Muscle layer of duodenum (tissue), 2 donors: ENCODE measurements around the gene ERC2.
"Not testable (repeated sequence)": the region's sequence is repeated elsewhere in the genome, so short reads cannot be mapped to it uniquely, and the experiment has no call there.

ENCODE experiments used
- H3K27ac ChIP-seq: one replicate; pipeline ENCODE4 v1.7.0; 2013; ENCODE audit warnings: mild to moderate bottlenecking, low read length
- H3K27me3 ChIP-seq: one replicate; pipeline ENCODE4 v1.7.0; 2013; ENCODE audit warnings: low read depth, mild to moderate bottlenecking, control low read depth, low read length
- H3K36me3 ChIP-seq, 2 donors: one replicate each; pipeline ENCODE4 v1.7.0; 2013; ENCODE audit warnings: low read length in 2 of 2, control low read depth in 1 of 2, mild to moderate bottlenecking in 1 of 2; ENCODE audit not compliant: insufficient read depth in 2 of 2, control insufficient read depth in 1 of 2
- H3K4me1 ChIP-seq, 2 donors: one replicate each; pipeline ENCODE4 v1.7.0; 2013; ENCODE audit warnings: low read length in 2 of 2, mild to moderate bottlenecking in 2 of 2, control low read depth in 1 of 2, moderate library complexity in 1 of 2; ENCODE audit not compliant: insufficient read depth in 2 of 2, control insufficient read depth in 1 of 2
- H3K4me3 ChIP-seq, 2 donors: one replicate each; pipeline ENCODE4 v1.7.0; 2013; ENCODE audit warnings: low read length in 2 of 2, low read depth in 1 of 2, mild to moderate bottlenecking in 1 of 2
- H3K9me3 ChIP-seq, 2 donors: one replicate each; pipeline ENCODE4 v1.7.0; 2013; ENCODE audit warnings: low read length in 2 of 2, control low read depth in 1 of 2, mild to moderate bottlenecking in 1 of 2; ENCODE audit not compliant: control insufficient read depth in 1 of 2
- donor health status: healthy.

Gene ERC2

DNA sequence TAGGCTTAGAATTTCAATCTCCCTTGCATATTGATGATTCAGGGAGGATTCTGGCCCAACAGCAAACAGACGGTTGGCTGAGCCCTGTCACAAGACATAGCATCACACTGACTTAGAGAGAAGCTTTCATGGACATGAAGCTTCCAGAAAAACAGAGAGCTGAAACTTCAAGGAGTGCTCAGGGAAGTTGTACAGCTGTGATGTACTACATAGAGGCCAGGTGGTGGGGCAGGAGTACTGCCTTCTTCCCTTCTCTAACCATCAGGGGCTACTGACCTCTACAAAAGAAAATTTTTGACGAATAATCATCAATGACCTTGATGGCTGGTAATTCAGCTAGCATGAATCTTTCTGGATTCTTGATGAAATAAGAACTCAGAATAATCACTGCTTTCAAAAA lies 378.5 kb downstream of the ERC2 start:
- Histone ChIP-seq H3K27me3 (no peaks in the 10 kb centered on the region), H3K4me1 (no peaks in the 10 kb centered on the region), H3K9me3 (no peaks in the 10 kb centered on the region), H3K27ac (no peak overlapping the region), H3K4me3 (no peak overlapping the region), H3K36me3 (no peaks in the 10 kb centered on the region)

DNA sequence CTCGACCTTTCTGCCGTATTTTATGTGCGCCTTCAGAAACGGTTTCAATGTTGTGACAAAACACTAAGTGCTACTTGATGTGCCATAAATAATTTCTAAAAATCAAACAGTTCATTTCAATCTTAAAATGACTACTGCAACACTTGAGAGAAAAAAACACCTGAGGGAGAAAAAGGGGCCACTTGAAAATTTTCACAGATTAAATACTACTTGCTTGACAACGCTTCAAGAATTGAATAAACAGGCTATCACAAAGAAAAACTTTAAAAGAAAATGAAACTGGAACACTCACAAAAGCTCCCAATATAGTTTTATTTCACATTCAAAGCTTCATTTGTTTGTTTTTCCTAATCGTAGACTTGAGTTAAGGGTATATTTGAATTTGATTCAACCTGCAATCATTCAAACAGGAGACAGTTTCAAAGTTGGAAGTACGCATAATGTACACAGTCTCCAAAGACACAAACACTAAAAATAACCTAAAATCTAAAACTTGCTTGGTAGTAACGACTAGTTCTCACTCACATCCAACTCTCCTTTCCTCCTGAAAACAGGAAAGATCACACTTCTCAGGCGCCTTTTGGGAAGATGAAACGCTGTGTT lies 380.7 kb downstream of the ERC2 start:
- H3K4me3 ChIP-seq, result no peak overlapping the region
- no peaks in the 10 kb centered on the region for H3K27me3 ChIP-seq
- H3K4me1 ChIP-seq, result no peaks in the 10 kb centered on the region
- no peaks in the 10 kb centered on the region for H3K9me3 ChIP-seq
- H3K27ac ChIP-seq, result no peak overlapping the region
- H3K36me3 ChIP-seq, result no peaks in the 10 kb centered on the region

DNA sequence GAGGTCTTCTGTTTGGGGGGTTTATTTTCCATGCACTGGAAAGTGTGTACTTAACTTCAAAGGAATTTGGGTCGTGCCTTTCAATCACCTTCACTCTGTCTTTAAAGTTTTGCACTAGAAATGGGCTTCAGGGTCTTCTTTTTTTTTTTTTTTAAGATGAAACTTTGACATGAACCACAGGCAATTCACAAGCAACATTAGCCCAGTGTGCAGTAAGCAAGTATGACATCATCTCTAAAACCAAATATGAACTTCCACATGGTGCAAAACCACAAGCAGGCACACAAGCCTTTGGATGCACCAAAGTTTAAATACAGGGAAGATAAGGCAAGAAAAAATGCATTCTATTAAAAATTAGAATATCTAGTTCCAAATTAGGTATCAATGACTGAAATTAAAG lies 381.9 kb downstream of the ERC2 start:
- no peak overlapping the region for H3K27ac ChIP-seq

DNA sequence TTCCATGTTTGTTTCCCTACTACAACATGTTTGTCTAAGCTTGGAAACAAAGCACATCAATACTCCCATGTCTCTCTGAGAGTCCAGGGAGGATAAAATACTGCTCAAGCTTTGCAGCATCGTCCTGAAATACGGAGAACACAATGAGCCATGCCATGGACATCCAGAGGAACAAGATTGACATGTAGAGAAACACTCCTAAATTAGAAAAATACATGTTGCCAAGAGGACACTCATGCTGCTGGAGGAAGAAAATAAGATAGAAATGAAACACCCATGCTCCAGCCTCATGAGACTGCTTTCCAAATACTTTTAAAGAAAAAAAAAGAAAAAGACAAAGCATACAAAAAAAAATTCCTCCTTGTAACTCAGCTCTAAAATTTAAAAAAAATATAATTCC lies 387.0 kb downstream of the ERC2 start:
- Histone ChIP-seq H3K36me3 (no peaks in the 10 kb centered on the region), H3K27me3 (no peaks in the 10 kb centered on the region), H3K4me1 (no peaks in the 10 kb centered on the region), H3K4me3 (no peak overlapping the region), H3K9me3 (no peaks in the 10 kb centered on the region), H3K27ac (no peak overlapping the region)

More for the DNA sequence above, 381.9 kb downstream of the ERC2 start:
- no peak overlapping the region for H3K4me3 ChIP-seq
- H3K27me3 ChIP-seq, result no peaks in the 10 kb centered on the region
- no peaks in the 10 kb centered on the region for H3K36me3 ChIP-seq
- no peaks in the 10 kb centered on the region for H3K9me3 ChIP-seq
- H3K4me1 ChIP-seq, result no peaks in the 10 kb centered on the region

DNA sequence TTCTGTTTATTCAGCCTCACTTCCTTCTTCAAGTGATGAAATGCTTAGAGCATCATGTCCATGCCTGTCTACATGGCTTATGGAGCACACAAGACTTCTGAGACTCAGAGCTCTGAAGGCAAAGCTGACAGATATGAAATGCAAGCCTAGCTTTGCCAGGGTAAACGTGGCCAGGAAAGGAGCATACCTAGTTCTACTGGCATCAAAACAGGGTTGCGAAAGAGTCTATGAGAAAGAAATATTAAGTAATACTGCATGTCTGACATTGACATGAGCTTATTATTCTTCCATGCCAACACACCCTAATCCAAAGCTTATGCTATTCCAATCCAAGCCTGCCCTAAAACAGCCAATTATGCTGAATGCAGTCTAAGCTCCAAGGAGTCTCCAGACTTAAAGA lies 391.5 kb downstream of the ERC2 start:
- Histone ChIP-seq H3K27ac (no peak overlapping the region), H3K4me3 (no peak overlapping the region), H3K36me3 (no peaks in the 10 kb centered on the region), H3K9me3 (no peaks in the 10 kb centered on the region), H3K27me3 (no peaks in the 10 kb centered on the region), H3K4me1 (no peaks in the 10 kb centered on the region)

DNA sequence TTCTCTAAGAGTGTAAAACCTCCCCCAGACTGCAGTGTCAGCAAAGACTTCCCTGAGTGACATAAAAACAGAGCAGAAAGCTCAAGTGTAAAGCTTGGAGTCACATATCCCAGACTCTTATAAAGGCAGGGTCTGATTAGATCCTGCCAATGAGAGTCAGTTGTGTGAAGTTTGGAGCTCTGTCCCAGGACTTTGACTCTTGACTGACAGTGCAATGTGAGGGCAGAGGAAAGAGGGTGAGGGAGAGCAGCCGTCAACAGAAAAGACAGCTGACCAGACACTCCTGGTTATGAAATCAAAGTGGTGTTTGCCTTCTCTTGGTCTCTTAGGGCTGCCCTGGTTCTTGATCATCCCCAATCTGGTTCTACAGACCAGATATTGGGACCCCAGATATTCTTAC lies 393.2 kb downstream of the ERC2 start:
- Histone ChIP-seq H3K9me3 (no peaks in the 10 kb centered on the region), H3K4me1 (no peaks in the 10 kb centered on the region), H3K36me3 (no peaks in the 10 kb centered on the region), H3K4me3 (no peak overlapping the region), H3K27me3 (no peaks in the 10 kb centered on the region), H3K27ac (no peak overlapping the region)

DNA sequence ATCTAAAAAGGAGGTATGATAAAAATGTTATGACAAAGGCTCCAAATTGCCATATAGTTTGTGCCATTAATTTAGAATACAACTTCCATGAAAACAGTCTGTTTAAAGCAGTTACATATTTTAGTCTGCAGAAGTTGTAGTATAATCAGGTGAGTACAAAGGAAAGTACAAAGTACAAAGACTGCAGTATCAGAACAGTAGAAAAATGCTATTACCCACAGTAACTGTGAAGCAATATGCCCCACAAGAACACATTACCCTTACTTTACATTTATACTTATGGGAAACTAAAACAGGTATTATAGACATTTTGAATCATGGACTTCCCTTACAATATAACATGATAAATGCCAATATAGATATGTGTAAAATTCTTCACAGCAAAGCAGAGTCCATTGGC lies 398.5 kb downstream of the ERC2 start:
- Histone ChIP-seq H3K4me3 (no peak overlapping the region), H3K4me1 (no peaks in the 10 kb centered on the region), H3K36me3 (no peaks in the 10 kb centered on the region), H3K9me3 (no peaks in the 10 kb centered on the region), H3K27ac (no peak overlapping the region), H3K27me3 (no peaks in the 10 kb centered on the region)

DNA sequence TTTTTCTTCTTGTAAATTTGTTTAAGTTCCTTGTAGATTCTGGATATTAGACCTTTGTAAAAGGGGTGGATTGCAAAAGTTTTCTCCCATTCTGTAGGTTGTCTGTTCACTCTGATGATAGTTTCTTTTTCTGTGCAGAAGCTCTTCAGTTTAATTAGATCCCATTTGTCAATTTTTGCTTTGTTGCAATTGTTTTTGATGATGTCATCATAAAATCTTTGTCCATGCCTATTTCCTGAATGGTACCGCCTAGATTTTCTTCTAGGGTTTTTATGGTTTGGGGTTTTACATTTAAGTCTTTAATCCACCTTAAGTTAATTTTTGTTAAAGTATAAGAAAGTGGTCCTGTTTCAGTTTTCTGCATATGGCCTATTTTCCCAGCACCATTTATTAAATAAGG lies 401.9 kb downstream of the ERC2 start:
- H3K27ac ChIP-seq, H3K36me3 ChIP-seq, H3K4me1 ChIP-seq, H3K9me3 ChIP-seq, H3K4me3 ChIP-seq, H3K27me3 ChIP-seq: not testable (repeated sequence)

DNA sequence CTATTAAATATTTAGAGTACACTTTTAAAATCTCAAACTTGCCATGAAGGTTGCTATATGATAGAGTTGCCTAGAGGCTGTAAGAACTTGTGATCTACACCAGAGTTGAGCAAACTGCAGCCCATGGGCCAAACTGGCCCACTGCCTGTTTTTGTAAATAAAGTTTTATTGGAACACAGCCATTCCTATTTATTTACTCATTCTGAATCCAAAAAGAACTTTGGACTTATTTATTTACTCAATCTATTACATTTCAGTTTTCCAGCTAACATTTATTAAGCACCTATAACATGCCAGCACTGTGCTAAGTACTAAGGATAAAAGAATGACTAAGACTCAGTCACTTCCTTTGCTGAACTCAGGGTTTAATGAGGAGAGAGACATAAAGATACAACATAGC lies 403.6 kb downstream of the ERC2 start:
- Histone ChIP-seq H3K9me3 (no peaks in the 10 kb centered on the region), H3K27me3 (no peaks in the 10 kb centered on the region), H3K36me3 (no peaks in the 10 kb centered on the region), H3K4me1 (no peaks in the 10 kb centered on the region), H3K4me3 (no peak overlapping the region), H3K27ac (no peak overlapping the region)

DNA sequence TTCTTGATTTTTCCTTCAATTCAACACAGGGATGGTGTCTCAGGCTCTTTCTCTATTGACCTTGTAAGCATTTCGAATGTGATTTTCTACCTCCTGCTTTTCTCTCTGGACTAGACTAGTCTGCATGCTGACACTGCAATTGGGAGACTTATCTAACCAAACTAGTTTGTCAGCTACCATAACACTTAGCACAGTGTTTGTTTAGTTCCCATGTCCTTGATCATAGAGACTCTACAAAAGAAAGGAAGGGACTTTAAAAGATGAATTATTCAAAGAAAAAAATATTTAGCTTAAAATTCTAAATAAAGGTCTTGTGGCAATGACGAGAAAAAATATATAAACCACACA lies 407.0 kb downstream of the ERC2 start:
- Histone ChIP-seq H3K27ac (no peak overlapping the region), H3K4me3 (no peak overlapping the region), H3K9me3 (no peaks in the 10 kb centered on the region), H3K27me3 (no peaks in the 10 kb centered on the region), H3K36me3 (no peaks in the 10 kb centered on the region), H3K4me1 (no peaks in the 10 kb centered on the region)

DNA sequence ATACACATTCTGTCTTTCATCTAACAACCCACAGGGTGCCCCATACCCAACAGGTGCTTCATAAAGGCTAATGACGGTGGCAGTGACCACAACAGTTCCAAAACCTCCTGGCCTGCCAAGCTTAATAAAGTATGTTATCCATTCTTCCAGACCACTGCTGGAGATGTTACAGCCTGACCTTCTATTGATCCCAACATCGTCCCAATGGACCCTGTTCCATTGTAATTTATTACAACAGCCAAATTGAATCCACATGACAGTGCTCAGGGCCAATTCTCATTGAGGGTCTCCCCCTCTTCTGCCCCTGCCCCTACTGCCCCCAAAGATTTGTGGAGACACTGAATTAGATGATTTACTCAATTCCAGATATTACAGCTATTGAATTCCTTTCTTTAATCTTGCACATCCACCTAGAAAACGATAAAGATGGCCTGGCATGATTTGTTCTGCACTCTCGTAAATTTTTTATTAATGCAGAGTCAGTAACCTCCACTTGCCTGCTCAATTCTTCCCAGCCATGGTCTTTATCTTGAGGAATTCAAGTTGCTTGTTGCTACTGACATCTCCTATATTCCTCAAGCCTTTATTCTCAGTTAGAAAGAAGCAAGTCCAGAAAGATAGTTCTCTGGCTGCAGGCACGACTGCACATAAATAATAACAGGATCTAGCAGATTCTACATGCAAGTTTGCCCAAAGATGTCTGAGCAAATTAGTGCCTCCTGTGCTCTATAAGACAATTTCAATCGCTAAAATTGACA lies 407.6 kb downstream of the ERC2 start:
- Histone ChIP-seq H3K4me1 (no peaks in the 10 kb centered on the region), H3K27ac (no peak overlapping the region), H3K27me3 (no peaks in the 10 kb centered on the region), H3K9me3 (no peaks in the 10 kb centered on the region), H3K4me3 (no peak overlapping the region), H3K36me3 (no peaks in the 10 kb centered on the region)

DNA sequence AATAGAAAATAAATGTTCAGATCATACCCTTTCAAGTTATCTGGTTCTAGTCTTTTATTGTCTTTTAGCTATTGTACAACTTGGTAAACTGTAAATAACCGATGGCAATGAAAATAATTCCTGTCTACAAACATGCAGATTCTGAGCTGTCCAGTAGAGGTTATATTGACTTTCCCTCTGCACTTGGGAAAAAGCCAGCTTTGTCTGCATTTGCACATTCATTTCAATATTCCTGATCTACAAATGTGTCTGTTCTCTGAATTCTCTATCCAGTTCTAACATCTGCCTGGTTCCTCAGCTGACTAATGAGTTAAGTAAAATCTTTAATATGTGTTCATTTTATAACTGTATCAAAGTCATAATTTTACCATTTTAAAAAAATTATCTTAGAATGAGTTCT lies 408.5 kb downstream of the ERC2 start:
- no peak overlapping the region for H3K27ac ChIP-seq
- no peak overlapping the region for H3K4me3 ChIP-seq
- no peaks in the 10 kb centered on the region for H3K27me3 ChIP-seq
- no peaks in the 10 kb centered on the region for H3K9me3 ChIP-seq
- H3K36me3 ChIP-seq, result no peaks in the 10 kb centered on the region
- no peaks in the 10 kb centered on the region for H3K4me1 ChIP-seq
